Ammon's horn (tissue), 1 donor: ENCODE measurements around the gene CMBL.
"Not testable (repeated sequence)": the region's sequence is repeated elsewhere in the genome, so short reads cannot be mapped to it uniquely, and the experiment has no call there.

ENCODE experiments used
- DNase-seq: peaks from one replicate; pipeline ENCODE4 v3.0.0-alpha.2; 2016; ENCODE audit warnings: low spot score

CMBL gene

GRCh38 chr5:10333154-10334006 is 25.7 kb upstream of the CMBL start:
- DNase-seq, result no peak

GRCh38 chr5:10332301-10332700 is 24.6 kb upstream of the CMBL start:
- no peak for DNase-seq

GRCh38 chr5:10331341-10331796 is 23.7 kb upstream of the CMBL start:
- DNase-seq, result peak; percentile 64

- no peak for DNase-seq
Observed at GRCh38 chr5:10330511-10331230, 23.0 kb upstream of the CMBL start.

GRCh38 chr5:10329820-10330481 is 22.2 kb upstream of the CMBL start:
- DNase-seq, result no peak

- DNase-seq, result no peak
Observed at GRCh38 chr5:10329446-10329819, 21.7 kb upstream of the CMBL start.

- DNase-seq, result no peak
Observed at GRCh38 chr5:10328323-10328722, 20.6 kb upstream of the CMBL start.

- no peak for DNase-seq
Observed at GRCh38 chr5:10324518-10325370, 17.0 kb upstream of the CMBL start.

- no peak for DNase-seq
Observed at GRCh38 chr5:10323588-10324488, 16.1 kb upstream of the CMBL start.

GRCh38 chr5:10321882-10322281 is 14.2 kb upstream of the CMBL start:
- no peak for DNase-seq

GRCh38 chr5:10320793-10321192 is 13.1 kb upstream of the CMBL start:
- DNase-seq, result no peak

GRCh38 chr5:10319202-10319851 is 11.6 kb upstream of the CMBL start:
- DNase-seq, result no peak

GRCh38 chr5:10317825-10318682 is 10.4 kb upstream of the CMBL start:
- no peak for DNase-seq

GRCh38 chr5:10315824-10316509 is 8.3 kb upstream of the CMBL start:
- no peak for DNase-seq

GRCh38 chr5:10315201-10315600 is 7.5 kb upstream of the CMBL start:
- DNase-seq, result no peak

- no peak for DNase-seq
Observed at GRCh38 chr5:10311595-10312425, 4.1 kb upstream of the CMBL start.

- DNase-seq, result not testable (repeated sequence)
Observed at GRCh38 chr5:10310835-10311570, 3.3 kb upstream of the CMBL start.
